ENCODE data around the gene SAPCD2. TPM values are rescaled to one million over a fixed set of nuclear protein-coding genes. Genes with fewer than 3 reads are reported as not detected.

The SAPCD2 gene
- total RNA-seq, 2 donors from 2014 or later: 9.5 to 20.8 TPM

GRCh38 chr9:137080260-137081122 lies 10.1 kb upstream of the SAPCD2 start:
- Mint-ChIP-seq H3K27me3 (no peaks in the 10 kb centered on the region), H3K27ac (no peak overlapping the region), H3K9me3 (no peaks in the 10 kb centered on the region), H3K4me1 (ENCODE audit: low read depth in 2 of 2) (peaks cover 2 to 3% of the 10 kb centered on the region in 2 donors), H3K36me3 (no peaks in the 10 kb centered on the region), H3K4me3 (no peak overlapping the region)
- ATAC-seq (no peak), DNase-seq (ENCODE audit: low spot score) (no peak)

GRCh38 chr9:137079401-137079787 lies 9.0 kb upstream of the SAPCD2 start:
- no peak overlapping the region for H3K27ac Mint-ChIP-seq
- no peak overlapping the region for H3K4me3 Mint-ChIP-seq
- no peaks in the 10 kb centered on the region for H3K36me3 Mint-ChIP-seq
- DNase-seq (ENCODE audit: low spot score): no peak
- H3K27me3 Mint-ChIP-seq: no peaks in the 10 kb centered on the region
- H3K9me3 Mint-ChIP-seq: no peaks in the 10 kb centered on the region
- ATAC-seq: no peak
- H3K4me1 Mint-ChIP-seq (ENCODE audit: low read depth in 2 of 2): peaks cover 0 to 3% of the 10 kb centered on the region in 2 donors

- no peaks in the 10 kb centered on the region for H3K27me3 Mint-ChIP-seq
- H3K4me3 Mint-ChIP-seq: peak overlapping the region; percentile 77
- H3K36me3 Mint-ChIP-seq: no peaks in the 10 kb centered on the region
- no peak overlapping the region for H3K27ac Mint-ChIP-seq
- H3K9me3 Mint-ChIP-seq: no peaks in the 10 kb centered on the region
- no peak for DNase-seq (ENCODE audit: low spot score)
- peaks cover 0 to 4% of the 10 kb centered on the region in 2 donors for H3K4me1 Mint-ChIP-seq (ENCODE audit: low read depth in 2 of 2)
- ATAC-seq: no peak
Measured at GRCh38 chr9:137078701-137079400, 8.5 kb upstream of the SAPCD2 start.

GRCh38 chr9:137077758-137078693 lies 7.7 kb upstream of the SAPCD2 start:
- Mint-ChIP-seq H3K4me1 (ENCODE audit: low read depth in 2 of 2) (peaks cover 5 to 6% of the 10 kb centered on the region in 2 donors), H3K9me3 (no peaks in the 10 kb centered on the region), H3K4me3 (peak overlapping the region; percentile 77), H3K27ac (no peak overlapping the region), H3K27me3 (no peaks in the 10 kb centered on the region), H3K36me3 (no peaks in the 10 kb centered on the region)
- ATAC-seq: peak; percentile 59 to 65
- peak; percentile 79 for DNase-seq (ENCODE audit: low spot score)

GRCh38 chr9:137077010-137077747 lies 6.8 kb upstream of the SAPCD2 start, which contains the start of gene UAP1L1:
TSS of gene UAP1L1 (plus strand) at chr9:137077517. CDS start at chr9:137077533, 16 bp downstream.
- Mint-ChIP-seq H3K4me1 (ENCODE audit: low read depth in 2 of 2) (peaks cover 5 to 6% of the 10 kb centered on the region in 2 donors), H3K27me3 (no peaks in the 10 kb centered on the region), H3K36me3 (no peaks in the 10 kb centered on the region), H3K27ac (no peak within 1 kb of the TSS), H3K9me3 (no peaks in the 10 kb centered on the region), H3K4me3 (peak within 1 kb of the TSS; percentile 77)
- ATAC-seq (peak; percentile 81 to 86), DNase-seq (ENCODE audit: low spot score) (peak; percentile 83)

GRCh38 chr9:137076636-137077009 lies 6.3 kb upstream of the SAPCD2 start:
- no peaks in the 10 kb centered on the region for H3K9me3 Mint-ChIP-seq
- peak overlapping the region; percentile 36 for H3K4me3 Mint-ChIP-seq
- H3K27ac Mint-ChIP-seq: no peak overlapping the region
- no peaks in the 10 kb centered on the region for H3K27me3 Mint-ChIP-seq
- DNase-seq (ENCODE audit: low spot score) (no peak), ATAC-seq (no peak)
- H3K36me3 Mint-ChIP-seq: no peaks in the 10 kb centered on the region
- peaks cover 5 to 8% of the 10 kb centered on the region in 2 donors for H3K4me1 Mint-ChIP-seq (ENCODE audit: low read depth in 2 of 2)

- H3K27me3 Mint-ChIP-seq: no peaks in the 10 kb centered on the region
- H3K4me3 Mint-ChIP-seq: no peak overlapping the region
- no peak for ATAC-seq
- no peak for DNase-seq (ENCODE audit: low spot score)
- H3K4me1 Mint-ChIP-seq (ENCODE audit: low read depth in 2 of 2): peaks cover 13 to 16% of the 10 kb centered on the region in 2 donors
- H3K36me3 Mint-ChIP-seq: no peaks in the 10 kb centered on the region
- no peaks in the 10 kb centered on the region for H3K9me3 Mint-ChIP-seq
- H3K27ac Mint-ChIP-seq: no peak overlapping the region
Measured at GRCh38 chr9:137075275-137075775, 5.0 kb upstream of the SAPCD2 start.

- no peak overlapping the region for H3K4me3 Mint-ChIP-seq
- H3K9me3 Mint-ChIP-seq: no peaks in the 10 kb centered on the region
- H3K36me3 Mint-ChIP-seq: no peaks in the 10 kb centered on the region
- peaks cover 13 to 14% of the 10 kb centered on the region in 2 donors for H3K4me1 Mint-ChIP-seq (ENCODE audit: low read depth in 2 of 2)
- no peak for DNase-seq (ENCODE audit: low spot score)
- no peaks in the 10 kb centered on the region for H3K27me3 Mint-ChIP-seq
- H3K27ac Mint-ChIP-seq: no peak overlapping the region
- no peak for ATAC-seq
Measured at GRCh38 chr9:137074657-137075274, 4.4 kb upstream of the SAPCD2 start.

GRCh38 chr9:137073992-137074399 lies 3.6 kb upstream of the SAPCD2 start:
- Mint-ChIP-seq H3K4me3 (no peak overlapping the region), H3K36me3 (no peaks in the 10 kb centered on the region), H3K9me3 (no peaks in the 10 kb centered on the region), H3K4me1 (ENCODE audit: low read depth in 2 of 2) (peaks cover 13% of the 10 kb centered on the region in 2 donors), H3K27ac (peak overlapping the region; percentile 39 to 58), H3K27me3 (no peaks in the 10 kb centered on the region)
- no peak for DNase-seq (ENCODE audit: low spot score)
- no peak for ATAC-seq

- H3K4me1 Mint-ChIP-seq (ENCODE audit: low read depth in 2 of 2): peaks cover 18 to 19% of the 10 kb centered on the region in 2 donors
- peak overlapping the region; percentile 88 for H3K4me3 Mint-ChIP-seq
- peak overlapping the region; percentile 89 to 90 for H3K27ac Mint-ChIP-seq
- H3K27me3 Mint-ChIP-seq: no peaks in the 10 kb centered on the region
- no peak for DNase-seq (ENCODE audit: low spot score)
- no peak for ATAC-seq
- no peaks in the 10 kb centered on the region for H3K9me3 Mint-ChIP-seq
- H3K36me3 Mint-ChIP-seq: no peaks in the 10 kb centered on the region
Measured at GRCh38 chr9:137071282-137071681, 925 bp upstream of the SAPCD2 start.

GRCh38 chr9:137070906-137071275 lies 534 bp upstream of the SAPCD2 start:
- ATAC-seq (no peak), DNase-seq (ENCODE audit: low spot score) (no peak)
- H3K27me3 Mint-ChIP-seq: no peaks in the 10 kb centered on the region
- peak overlapping the region; percentile 89 to 90 for H3K27ac Mint-ChIP-seq
- no peaks in the 10 kb centered on the region for H3K9me3 Mint-ChIP-seq
- no peaks in the 10 kb centered on the region for H3K36me3 Mint-ChIP-seq
- peaks cover 18 to 19% of the 10 kb centered on the region in 2 donors for H3K4me1 Mint-ChIP-seq (ENCODE audit: low read depth in 2 of 2)
- peak overlapping the region; percentile 88 for H3K4me3 Mint-ChIP-seq

GRCh38 chr9:137069508-137070091 lies 757 bp downstream of the SAPCD2 start:
- Mint-ChIP-seq H3K27ac (no peak overlapping the region), H3K4me3 (peak overlapping the region; percentile 48)
- peak in 1 of 2 donors; percentile 5 for ATAC-seq

More at GRCh38 chr9:137069508-137070091, 757 bp downstream of the SAPCD2 start:
- Mint-ChIP-seq H3K4me1 (ENCODE audit: low read depth in 2 of 2) (peaks cover 18 to 19% of the 10 kb centered on the region in 2 donors), H3K27me3 (no peaks in the 10 kb centered on the region), H3K36me3 (no peaks in the 10 kb centered on the region), H3K9me3 (no peaks in the 10 kb centered on the region)
- no peak for DNase-seq (ENCODE audit: low spot score)
